H1 (cell line): ENCODE measurements around the gene ADCY5. TPM values are rescaled to one million over a fixed set of nuclear protein-coding genes. Genes with fewer than 3 reads are reported as not detected.

Experiments
- KDM4A ChIP-seq: IDR thresholded peaks from one replicate; pipeline ENCODE4 v1.7.1; 2012; ENCODE audit warnings: low read depth, mild to moderate bottlenecking, moderate library complexity, low read length, inconsistent platforms; ENCODE audit not compliant: severe bottlenecking
- KDM5A ChIP-seq: fragments of 200-600 bp; IDR thresholded peaks from 2 replicates; pipeline ENCODE4 v1.7.1; 2012; ENCODE audit warnings: mild to moderate bottlenecking, low read length, inconsistent platforms, mixed read lengths
- NANOG ChIP-seq: IDR thresholded peaks from 2 replicates; pipeline ENCODE4 v1.6.1; 2011; ENCODE audit warnings: low read length, low read depth, mild to moderate bottlenecking, inconsistent platforms; ENCODE audit not compliant: insufficient read depth, poor library complexity, severe bottlenecking
- polyA plus RNA-seq, 7 experiments: library from polyadenylated mRNA; depleted of rRNA in 3 of 7; stranded (reverse) in 5 of 7; unstranded in 2 of 7; fragments of >200 nt in 5 of 7; fragments of 200-250 nt in 2 of 7; gene quantifications; 1 replicate in 5 of 7; 2 replicates in 1 of 7; 4 replicates in 1 of 7; pipeline versions ENCODE4 v1.2.1 to v1.2.3, GENCODE V29; 2011 to 2013; ENCODE audit warnings: missing spikeins in 2 of 7, mixed read lengths in 2 of 7
- total RNA-seq: library from RNA; stranded (reverse); fragmentation: NEBNext Ultra II Directional; extraction: Animal tissue kit (Norgen Biotek cat#: 25700); gene quantifications from 2 replicates; pipeline ENCODE4 v1.2.1, GENCODE V29; 2021

The ADCY5 gene
- total and polyA plus RNA-seq, 2 of the 8 experiments (the other 6 are each of a cell fraction or from before 2014, with no cell fraction given), result 18.9 to 40.8 TPM

GRCh38 chr3:123423806-123424205, 25.1 kb downstream of the ADCY5 start (continued):
- TF ChIP-seq NANOG (no peak), KDM4A (no peak), KDM5A (no peak)
